Measurements from ENCODE around the gene ACER2. TPM values are rescaled to one million over a fixed set of nuclear protein-coding genes. Genes with fewer than 3 reads are reported as not detected.

ACER2 gene
- total and polyA plus RNA-seq, 10 of the 15 experiments (the other 5 are each of a cell fraction or from before 2014, with no cell fraction given), result 0.07 to 3.1 (median 2.2) TPM

DNA sequence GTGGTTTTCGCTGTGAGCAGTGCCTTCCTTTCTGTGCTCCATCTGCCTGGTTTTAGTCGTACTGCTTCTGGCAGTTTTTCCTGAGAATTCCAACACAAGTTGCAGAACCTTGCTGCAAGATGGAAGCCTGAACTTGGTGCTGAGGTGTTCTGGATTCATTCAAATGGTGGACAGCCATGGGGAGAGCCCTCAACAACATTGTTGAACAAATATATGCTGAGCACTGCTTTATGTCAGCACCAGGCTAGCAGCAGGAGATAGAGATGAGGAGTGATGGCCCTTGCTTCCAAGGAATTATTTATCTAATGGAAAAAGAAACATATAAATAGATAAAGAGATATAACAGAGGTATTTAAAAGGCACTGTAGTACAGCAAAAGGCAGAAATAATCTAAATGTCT lies 21.5 kb upstream of the ACER2 start:
- WGBS (ENCODE audit: insufficient coverage, insufficient replicate concordance, low lambda C conversion rate, missing lambda C conversion rate), result 46% methylated on average over 2 of the region's 2 CpGs
- TF ChIP-seq ELK1 (IDR thresholded peaks at IDR 0.05; ENCODE audit: low read depth, low read length) (no peak), HDAC2 (IDR thresholded peaks at IDR 0.05) (no peak), HDAC6 (IDR thresholded peaks at IDR 0.05; ENCODE audit: unreplicated experiment) (no peak), RAD21 (IDR thresholded peaks at IDR 0.05; ENCODE audit: insufficient read depth, low read depth, low read length) (no peak), ZNF622 (IDR thresholded peaks at IDR 0.05) (no peak), SIX5 (IDR thresholded peaks at IDR 0.05; ENCODE audit: low read depth, low read length, severe bottlenecking) (no peak), ZNF207 (IDR thresholded peaks at IDR 0.05; ENCODE audit: borderline replicate concordance) (no peak), TAF1 (IDR thresholded peaks at IDR 0.05; ENCODE audit: borderline replicate concordance, low read depth, low read length) (no peak), ZNF24 (IDR thresholded peaks at IDR 0.05) (no peak), USF1 (IDR thresholded peaks at IDR 0.05; ENCODE audit: borderline replicate concordance, extremely low read length, insufficient read depth, low read depth, low read length) (no peak), TCF12 (IDR thresholded peaks at IDR 0.05; ENCODE audit: low read depth, low read length) (no peak), EZH2 (IDR thresholded peaks at IDR 0.05; ENCODE audit: borderline replicate concordance, control insufficient read depth, low read depth, low read length) (no peak), ZZZ3 (IDR thresholded peaks at IDR 0.05; ENCODE audit: control insufficient read depth, insufficient read length, low read depth) (no peak), HDGF (IDR thresholded peaks at IDR 0.05) (no peak), IRF3 (IDR thresholded peaks at IDR 0.05) (no peak)
- TF ChIP-seq, protein P1, sequence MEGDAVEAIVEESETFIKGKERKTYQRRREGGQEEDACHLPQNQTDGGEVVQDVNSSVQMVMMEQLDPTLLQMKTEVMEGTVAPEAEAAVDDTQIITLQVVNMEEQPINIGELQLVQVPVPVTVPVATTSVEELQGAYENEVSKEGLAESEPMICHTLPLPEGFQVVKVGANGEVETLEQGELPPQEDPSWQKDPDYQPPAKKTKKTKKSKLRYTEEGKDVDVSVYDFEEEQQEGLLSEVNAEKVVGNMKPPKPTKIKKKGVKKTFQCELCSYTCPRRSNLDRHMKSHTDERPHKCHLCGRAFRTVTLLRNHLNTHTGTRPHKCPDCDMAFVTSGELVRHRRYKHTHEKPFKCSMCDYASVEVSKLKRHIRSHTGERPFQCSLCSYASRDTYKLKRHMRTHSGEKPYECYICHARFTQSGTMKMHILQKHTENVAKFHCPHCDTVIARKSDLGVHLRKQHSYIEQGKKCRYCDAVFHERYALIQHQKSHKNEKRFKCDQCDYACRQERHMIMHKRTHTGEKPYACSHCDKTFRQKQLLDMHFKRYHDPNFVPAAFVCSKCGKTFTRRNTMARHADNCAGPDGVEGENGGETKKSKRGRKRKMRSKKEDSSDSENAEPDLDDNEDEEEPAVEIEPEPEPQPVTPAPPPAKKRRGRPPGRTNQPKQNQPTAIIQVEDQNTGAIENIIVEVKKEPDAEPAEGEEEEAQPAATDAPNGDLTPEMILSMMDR (IDR thresholded peaks at IDR 0.05 in 2 of 3, conservative IDR thresholded peaks at IDR 0.05 in 1 of 3; ENCODE audit: control insufficient read depth in 2 of 3, extremely low read depth in 1 of 3, insufficient read depth in 1 of 3, low read depth in 3 of 3, low read length in 3 of 3), result no peak
- RAD21 ChIA-PET (ENCODE audit: unreplicated experiment), result no interaction called here
- in situ Hi-C loops (cut with MboI) (no loop called here), intact Hi-C loops (cut with micrococcal nuclease; ENCODE audit: unreplicated experiment) (no loop called here)
- POLR2A ChIA-PET, result no interaction called here
- H3K27me3 ChIP-seq (replicated peaks in 1 of 2; ENCODE audit: control insufficient read depth in 2 of 2, insufficient read depth in 2 of 2, low read length in 1 of 2), result no peaks in the 10 kb centered on the region
- no peak overlapping the region for H2AFZ ChIP-seq (ENCODE audit: control insufficient read depth, low read depth, low read length)
- BruUV-seq (replicated peaks), result no TSS peak
- no peak overlapping the region for H3K4me3 ChIP-seq
- H3K79me2 ChIP-seq (ENCODE audit: control insufficient read depth, insufficient read depth, low read length), result no peaks in the 10 kb centered on the region
- no peak overlapping the region for H3K4me2 ChIP-seq (ENCODE audit: control insufficient read depth, insufficient read depth)
- H3K36me3 ChIP-seq (ENCODE audit: control insufficient read depth in 2 of 2, insufficient read depth in 2 of 2, low read length in 1 of 2), result no peaks in the 10 kb centered on the region
- H3K4me1 ChIP-seq (ENCODE audit: control insufficient read depth, insufficient read depth, low read length), result no peaks in the 10 kb centered on the region
- H3K9me3 ChIP-seq (replicated peaks; ENCODE audit: control insufficient read depth, insufficient read depth, low read length), result no peaks in the 10 kb centered on the region
- CTCF ChIA-PET, result no interaction called here
- no peak overlapping the region for H3K27ac ChIP-seq (ENCODE audit: control insufficient read depth, insufficient read depth)
- no peak for ATAC-seq
- H3K9ac ChIP-seq (ENCODE audit: control insufficient read depth, insufficient read depth, low read length), result no peak overlapping the region
- no peak for DNase-seq (ENCODE audit: low read depth, low spot score)
- no peak for FAIRE-seq
- SMC1A ChIA-PET (ENCODE audit: uncharacterized antibody, unreplicated experiment), result no interaction called here
- H4K20me1 ChIP-seq (ENCODE audit: control insufficient read depth, insufficient read depth), result no peaks in the 10 kb centered on the region

Measured in GM12878 (cell line).